ENCODE results near the gene TSC1. TPM values are rescaled to one million over a fixed set of nuclear protein-coding genes. Genes with fewer than 3 reads are reported as not detected.

TSC1 gene
- polyA plus RNA-seq, 2 of the 4 experiments (the other 2 are of a cell fraction): 15.2 to 37.9 TPM

- no peak overlapping the region for H3K27ac ChIP-seq
- no peaks in the 10 kb centered on the region for H3K9me3 ChIP-seq
- H3K4me3 ChIP-seq: no peak overlapping the region
- CTCF ChIA-PET: interaction anchor here (1.0 to 2.0 kb wide), 3 partner anchors 13 to 19 kb away, joined by 3 to 4 read pairs (median 4); no protein-coding TSS in a partner anchor
- ATAC-seq: no peak
- peaks cover 19% of the 10 kb centered on the region for H3K4me1 ChIP-seq
- DNase-seq (ENCODE audit: low read depth in 1 of 2, low spot score in 1 of 2): no peak
- 96% methylated on average over 1 of the region's 1 CpG for WGBS (ENCODE audit: missing lambda C conversion rate)
- TF ChIP-seq HEYL (CRISPR knock-in tag; IDR thresholded peaks at IDR 0.05) (no peak), CBX8 (IDR thresholded peaks at IDR 0.05) (no peak), JUN (IDR thresholded peaks at IDR 0.05) (no peak), NFE2L2 (conservative IDR thresholded peaks at IDR 0.05; ENCODE audit: low read length) (no peak)
- no peak for FAIRE-seq
- POLR2A ChIA-PET: no interaction called here
- no peak overlapping the region for H3K4me2 ChIP-seq
These were observed 5.2 kb downstream of the TSC1 start for GRCh38 chr9:132939169-132939568.

- H3K27ac ChIP-seq: no peak overlapping the region
- no peaks in the 10 kb centered on the region for H3K9me3 ChIP-seq
- 93% methylated on average over 7 of the region's 7 CpGs for WGBS (ENCODE audit: missing lambda C conversion rate)
- ATAC-seq (no peak), DNase-seq (ENCODE audit: low read depth in 1 of 2, low spot score in 1 of 2) (no peak), FAIRE-seq (no peak)
- H3K4me2 ChIP-seq: no peak overlapping the region
- peaks cover 8% of the 10 kb centered on the region for H3K4me1 ChIP-seq
- ChIA-PET CTCF (interaction anchor here (1.7 kb wide), 1 partner anchor 11 kb away, joined by 4 read pairs; no protein-coding TSS in a partner anchor), POLR2A (no interaction called here)
- TF ChIP-seq HEYL (CRISPR knock-in tag; IDR thresholded peaks at IDR 0.05): no peak
- no peak for TF ChIP-seq EHMT2 (IDR thresholded peaks at IDR 0.05; ENCODE audit: low read depth)
- TF ChIP-seq ZC3H11A (IDR thresholded peaks at IDR 0.05): no peak
- TF ChIP-seq MAZ (IDR thresholded peaks at IDR 0.05; ENCODE audit: borderline replicate concordance, low read depth, low read length): no peak
- TF ChIP-seq RFX5 (IDR thresholded peaks at IDR 0.05): no peak
- TF ChIP-seq CEBPB (IDR thresholded peaks at IDR 0.05): no peak
- no peak for TF ChIP-seq NFE2L2 (conservative IDR thresholded peaks at IDR 0.05; ENCODE audit: low read length)
- TF ChIP-seq FOXS1 (CRISPR knock-in tag; IDR thresholded peaks at IDR 0.05): no peak
- TF ChIP-seq JUN (IDR thresholded peaks at IDR 0.05): no peak
- no peak for TF ChIP-seq HOXB13 (CRISPR knock-in tag; IDR thresholded peaks at IDR 0.05; ENCODE audit: low read depth)
- no peak for TF ChIP-seq SREBF2 (IDR thresholded peaks at IDR 0.05)
- TF ChIP-seq, protein P1, sequence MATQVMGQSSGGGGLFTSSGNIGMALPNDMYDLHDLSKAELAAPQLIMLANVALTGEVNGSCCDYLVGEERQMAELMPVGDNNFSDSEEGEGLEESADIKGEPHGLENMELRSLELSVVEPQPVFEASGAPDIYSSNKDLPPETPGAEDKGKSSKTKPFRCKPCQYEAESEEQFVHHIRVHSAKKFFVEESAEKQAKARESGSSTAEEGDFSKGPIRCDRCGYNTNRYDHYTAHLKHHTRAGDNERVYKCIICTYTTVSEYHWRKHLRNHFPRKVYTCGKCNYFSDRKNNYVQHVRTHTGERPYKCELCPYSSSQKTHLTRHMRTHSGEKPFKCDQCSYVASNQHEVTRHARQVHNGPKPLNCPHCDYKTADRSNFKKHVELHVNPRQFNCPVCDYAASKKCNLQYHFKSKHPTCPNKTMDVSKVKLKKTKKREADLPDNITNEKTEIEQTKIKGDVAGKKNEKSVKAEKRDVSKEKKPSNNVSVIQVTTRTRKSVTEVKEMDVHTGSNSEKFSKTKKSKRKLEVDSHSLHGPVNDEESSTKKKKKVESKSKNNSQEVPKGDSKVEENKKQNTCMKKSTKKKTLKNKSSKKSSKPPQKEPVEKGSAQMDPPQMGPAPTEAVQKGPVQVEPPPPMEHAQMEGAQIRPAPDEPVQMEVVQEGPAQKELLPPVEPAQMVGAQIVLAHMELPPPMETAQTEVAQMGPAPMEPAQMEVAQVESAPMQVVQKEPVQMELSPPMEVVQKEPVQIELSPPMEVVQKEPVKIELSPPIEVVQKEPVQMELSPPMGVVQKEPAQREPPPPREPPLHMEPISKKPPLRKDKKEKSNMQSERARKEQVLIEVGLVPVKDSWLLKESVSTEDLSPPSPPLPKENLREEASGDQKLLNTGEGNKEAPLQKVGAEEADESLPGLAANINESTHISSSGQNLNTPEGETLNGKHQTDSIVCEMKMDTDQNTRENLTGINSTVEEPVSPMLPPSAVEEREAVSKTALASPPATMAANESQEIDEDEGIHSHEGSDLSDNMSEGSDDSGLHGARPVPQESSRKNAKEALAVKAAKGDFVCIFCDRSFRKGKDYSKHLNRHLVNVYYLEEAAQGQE (IDR thresholded peaks at IDR 0.05): no peak
- TF ChIP-seq HOXA7 (CRISPR knock-in tag; IDR thresholded peaks at IDR 0.05): no peak
- no peak for TF ChIP-seq HMGXB4 (CRISPR knock-in tag; IDR thresholded peaks at IDR 0.05; ENCODE audit: borderline replicate concordance)
- TF ChIP-seq POLR2AphosphoS2 (conservative IDR thresholded peaks at IDR 0.05; ENCODE audit: low read length): no peak
- no peak for TF ChIP-seq PHF8 (IDR thresholded peaks at IDR 0.05; ENCODE audit: borderline replicate concordance, low read depth)
- TF ChIP-seq RAD21 (conservative IDR thresholded peaks at IDR 0.05 in 1 of 2, IDR thresholded peaks at IDR 0.05 in 1 of 2): no peak
- TF ChIP-seq ZFP36 (IDR thresholded peaks at IDR 0.05; ENCODE audit: borderline replicate concordance, partially characterized antibody): no peak
- H3K4me3 ChIP-seq: no peak overlapping the region
These were observed 6.9 kb downstream of the TSC1 start for GRCh38 chr9:132937463-132937901.
